SK-N-SH (cell line): ENCODE measurements around the gene UFM1.
"Not testable (repeated sequence)": the region's sequence is repeated elsewhere in the genome, so short reads cannot be mapped to it uniquely, and the experiment has no call there.

ENCODE experiments used
- EP300 ChIP-seq, 2 experiments: IDR thresholded peaks; 2 replicates each; pipeline versions ENCODE4 v1.4.0 to v1.6.1; 2012; ENCODE audit warnings: borderline replicate concordance in 1 of 2, low read depth in 1 of 2, low read length in 1 of 2
- EZH2phosphoT487 ChIP-seq: fragments of 200-600 bp; sonication (generic); IDR thresholded peaks from 2 replicates; pipeline ENCODE4 v1.6.1; 2017; ENCODE audit warnings: low read depth, mixed run types, mild to moderate bottlenecking, antibody characterized with exemption, moderate library complexity, borderline replicate concordance
- FOXM1 ChIP-seq: IDR thresholded peaks from 2 replicates; pipeline ENCODE4 v1.4.0; 2012; ENCODE audit warnings: low read depth, mild to moderate bottlenecking
- GABPA ChIP-seq: IDR thresholded peaks from 2 replicates; pipeline ENCODE4 v1.4.0; 2012; ENCODE audit warnings: low read depth, mild to moderate bottlenecking
- MXI1 ChIP-seq: IDR thresholded peaks from 2 replicates; pipeline ENCODE4 v1.6.1; 2012; ENCODE audit warnings: mild to moderate bottlenecking, low read depth, low read length, improper control_type of control experiment
- RAD21 ChIP-seq: IDR thresholded peaks from 2 replicates; pipeline ENCODE4 v1.6.1; 2012; ENCODE audit warnings: mild to moderate bottlenecking, low read length
- RCOR1 ChIP-seq: fragments of 150-350 bp; IDR thresholded peaks from 2 replicates; pipeline ENCODE4 v1.6.1; 2017; ENCODE audit warnings: antibody characterized with exemption, low read length
- RXRA ChIP-seq: IDR thresholded peaks from 2 replicates; pipeline ENCODE4 v1.4.0; 2012; ENCODE audit warnings: low read depth, mild to moderate bottlenecking, borderline replicate concordance
- SIN3A ChIP-seq: IDR thresholded peaks from 2 replicates; pipeline ENCODE4 v1.6.1; 2012; ENCODE audit warnings: low read depth, mild to moderate bottlenecking, low read length, moderate library complexity, borderline replicate concordance
- TF ChIP-seq, protein P1 (sequence below): IDR thresholded peaks from 2 replicates; pipeline ENCODE4 v1.4.0; 2012; ENCODE audit warnings: low read depth
- TF ChIP-seq, protein P2 (sequence below): IDR thresholded peaks from 2 replicates; pipeline ENCODE4 v1.6.1; 2012; ENCODE audit warnings: mild to moderate bottlenecking, low read depth, low read length, moderate library complexity
- TF ChIP-seq, protein P3 (sequence below): fragments of 200-600 bp; sonication (generic); IDR thresholded peaks from 2 replicates; pipeline ENCODE4 v1.6.1; 2017; ENCODE audit warnings: antibody characterized with exemption, mild to moderate bottlenecking, moderate library complexity

DNA sequence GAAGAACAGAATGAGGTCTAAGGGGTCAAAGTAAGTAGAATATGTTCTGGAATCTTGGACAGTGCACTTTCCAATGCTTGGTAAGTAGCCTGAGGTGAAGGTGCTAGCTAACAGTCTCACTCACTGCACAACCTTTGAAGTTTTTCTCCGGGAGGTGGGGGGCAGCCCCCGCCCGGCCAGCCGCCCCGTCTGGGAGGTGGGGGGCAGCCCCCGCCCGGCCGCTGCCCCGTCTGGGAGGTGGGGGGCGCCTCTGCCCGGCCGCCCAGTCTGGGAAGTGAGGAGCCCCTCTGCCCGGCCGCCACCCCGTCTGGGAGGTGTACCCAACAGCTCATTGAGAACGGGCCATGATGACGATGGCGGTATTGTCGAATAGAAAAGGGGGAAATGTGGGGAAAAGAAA is 14.1 kb downstream of the UFM1 start:
- TF ChIP-seq EZH2phosphoT487; EP300 (IDR thresholded peaks at IDR 0.05; ENCODE audit: borderline replicate concordance in 1 of 2, low read depth in 1 of 2, low read length in 1 of 2); RXRA; SIN3A; RAD21; MXI1; GABPA; FOXM1; RCOR1: not testable (repeated sequence)
- TF ChIP-seq, protein P1, sequence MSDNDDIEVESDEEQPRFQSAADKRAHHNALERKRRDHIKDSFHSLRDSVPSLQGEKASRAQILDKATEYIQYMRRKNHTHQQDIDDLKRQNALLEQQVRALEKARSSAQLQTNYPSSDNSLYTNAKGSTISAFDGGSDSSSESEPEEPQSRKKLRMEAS, result not testable (repeated sequence)
- TF ChIP-seq, protein P2, sequence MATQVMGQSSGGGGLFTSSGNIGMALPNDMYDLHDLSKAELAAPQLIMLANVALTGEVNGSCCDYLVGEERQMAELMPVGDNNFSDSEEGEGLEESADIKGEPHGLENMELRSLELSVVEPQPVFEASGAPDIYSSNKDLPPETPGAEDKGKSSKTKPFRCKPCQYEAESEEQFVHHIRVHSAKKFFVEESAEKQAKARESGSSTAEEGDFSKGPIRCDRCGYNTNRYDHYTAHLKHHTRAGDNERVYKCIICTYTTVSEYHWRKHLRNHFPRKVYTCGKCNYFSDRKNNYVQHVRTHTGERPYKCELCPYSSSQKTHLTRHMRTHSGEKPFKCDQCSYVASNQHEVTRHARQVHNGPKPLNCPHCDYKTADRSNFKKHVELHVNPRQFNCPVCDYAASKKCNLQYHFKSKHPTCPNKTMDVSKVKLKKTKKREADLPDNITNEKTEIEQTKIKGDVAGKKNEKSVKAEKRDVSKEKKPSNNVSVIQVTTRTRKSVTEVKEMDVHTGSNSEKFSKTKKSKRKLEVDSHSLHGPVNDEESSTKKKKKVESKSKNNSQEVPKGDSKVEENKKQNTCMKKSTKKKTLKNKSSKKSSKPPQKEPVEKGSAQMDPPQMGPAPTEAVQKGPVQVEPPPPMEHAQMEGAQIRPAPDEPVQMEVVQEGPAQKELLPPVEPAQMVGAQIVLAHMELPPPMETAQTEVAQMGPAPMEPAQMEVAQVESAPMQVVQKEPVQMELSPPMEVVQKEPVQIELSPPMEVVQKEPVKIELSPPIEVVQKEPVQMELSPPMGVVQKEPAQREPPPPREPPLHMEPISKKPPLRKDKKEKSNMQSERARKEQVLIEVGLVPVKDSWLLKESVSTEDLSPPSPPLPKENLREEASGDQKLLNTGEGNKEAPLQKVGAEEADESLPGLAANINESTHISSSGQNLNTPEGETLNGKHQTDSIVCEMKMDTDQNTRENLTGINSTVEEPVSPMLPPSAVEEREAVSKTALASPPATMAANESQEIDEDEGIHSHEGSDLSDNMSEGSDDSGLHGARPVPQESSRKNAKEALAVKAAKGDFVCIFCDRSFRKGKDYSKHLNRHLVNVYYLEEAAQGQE, result not testable (repeated sequence)
- TF ChIP-seq, protein P3, sequence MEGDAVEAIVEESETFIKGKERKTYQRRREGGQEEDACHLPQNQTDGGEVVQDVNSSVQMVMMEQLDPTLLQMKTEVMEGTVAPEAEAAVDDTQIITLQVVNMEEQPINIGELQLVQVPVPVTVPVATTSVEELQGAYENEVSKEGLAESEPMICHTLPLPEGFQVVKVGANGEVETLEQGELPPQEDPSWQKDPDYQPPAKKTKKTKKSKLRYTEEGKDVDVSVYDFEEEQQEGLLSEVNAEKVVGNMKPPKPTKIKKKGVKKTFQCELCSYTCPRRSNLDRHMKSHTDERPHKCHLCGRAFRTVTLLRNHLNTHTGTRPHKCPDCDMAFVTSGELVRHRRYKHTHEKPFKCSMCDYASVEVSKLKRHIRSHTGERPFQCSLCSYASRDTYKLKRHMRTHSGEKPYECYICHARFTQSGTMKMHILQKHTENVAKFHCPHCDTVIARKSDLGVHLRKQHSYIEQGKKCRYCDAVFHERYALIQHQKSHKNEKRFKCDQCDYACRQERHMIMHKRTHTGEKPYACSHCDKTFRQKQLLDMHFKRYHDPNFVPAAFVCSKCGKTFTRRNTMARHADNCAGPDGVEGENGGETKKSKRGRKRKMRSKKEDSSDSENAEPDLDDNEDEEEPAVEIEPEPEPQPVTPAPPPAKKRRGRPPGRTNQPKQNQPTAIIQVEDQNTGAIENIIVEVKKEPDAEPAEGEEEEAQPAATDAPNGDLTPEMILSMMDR, result not testable (repeated sequence)
